MM.1S (cell line): ENCODE data around the gene LBX1.
A peak's percentile ranks its signal among the peaks of the same experiment; 100 is the strongest.

Experiments
- DNase-seq: peaks from one replicate; pipeline ENCODE4 v3.0.0-alpha.2; 2015
- H2AFZ ChIP-seq: fragments of 300-600 bp; sonication (generic); 2 replicates; pipeline ENCODE4 v1.6.0; 2016; ENCODE audit warnings: antibody characterized with exemption, low read length
- H3F3A ChIP-seq: fragments of 300-600 bp; sonication (generic); 2 replicates; pipeline ENCODE4 v1.6.1; 2016; ENCODE audit warnings: mild to moderate bottlenecking, antibody characterized with exemption, low read length, moderate library complexity, mixed read lengths; ENCODE audit not compliant: insufficient read depth
- H3K27ac ChIP-seq: fragments of 300-600 bp; sonication (generic); 2 replicates; pipeline ENCODE4 v1.5.1; 2016; ENCODE audit warnings: mild to moderate bottlenecking, low read length
- H3K27me3 ChIP-seq: fragments of 300-600 bp; sonication (generic); replicated peaks from 2 replicates; pipeline ENCODE4 v1.6.0; 2016; ENCODE audit warnings: low read length; ENCODE audit not compliant: insufficient read depth
- H3K36me3 ChIP-seq: fragments of 300-600 bp; sonication (generic); replicated peaks from 2 replicates; pipeline ENCODE4 v1.6.1; 2016; ENCODE audit warnings: mild to moderate bottlenecking, low read length, mixed read lengths; ENCODE audit not compliant: insufficient read depth
- H3K4me1 ChIP-seq: fragments of 300-600 bp; sonication (generic); 2 replicates; pipeline ENCODE4 v1.6.1; 2016; ENCODE audit warnings: low read length, mixed read lengths
- H3K4me2 ChIP-seq: fragments of 300-600 bp; sonication (generic); 2 replicates; pipeline ENCODE4 v1.6.0; 2016; ENCODE audit warnings: low read depth, low read length
- H3K4me3 ChIP-seq: fragments of 300-600 bp; sonication (generic); 2 replicates; pipeline ENCODE4 v1.5.1; 2016; ENCODE audit warnings: low read length, mixed read lengths
- H3K79me2 ChIP-seq: fragments of 300-600 bp; sonication (generic); 2 replicates; pipeline ENCODE4 v1.6.1; 2016; ENCODE audit warnings: mixed run types, low read length, mixed read lengths
- H3K9ac ChIP-seq: fragments of 300-600 bp; sonication (generic); 2 replicates; pipeline ENCODE4 v1.6.1; 2016; ENCODE audit warnings: low read length, mixed read lengths
- H3K9me2 ChIP-seq: fragments of 300-600 bp; sonication (generic); replicated peaks from 2 replicates; pipeline ENCODE4 v1.6.1; 2016; ENCODE audit warnings: mild to moderate bottlenecking, low read length, mixed read lengths; ENCODE audit not compliant: insufficient read depth
- H3K9me3 ChIP-seq: fragments of 300-600 bp; sonication (generic); replicated peaks from 2 replicates; pipeline ENCODE4 v1.6.1; 2016; ENCODE audit warnings: mild to moderate bottlenecking, low read length, mixed read lengths; ENCODE audit not compliant: insufficient read depth
- H4K20me1 ChIP-seq: fragments of 300-600 bp; sonication (generic); 2 replicates; pipeline ENCODE4 v1.6.1; 2016; ENCODE audit warnings: mild to moderate bottlenecking, low read length, moderate library complexity, mixed read lengths; ENCODE audit not compliant: insufficient read depth
- EZH2 ChIP-seq: fragments of 300-600 bp; sonication (generic); optimal IDR thresholded peaks from 2 replicates; pipeline ENCODE3; 2017; ENCODE audit warnings: low read depth, mild to moderate bottlenecking, antibody characterized with exemption, low read length, mixed read lengths
- EZH2phosphoT487 ChIP-seq: fragments of 300-600 bp; sonication (generic); IDR thresholded peaks from 2 replicates; pipeline ENCODE4 v1.6.1; 2018; ENCODE audit warnings: antibody characterized with exemption, low read length
- TF ChIP-seq, protein P1 (sequence below): fragments of 300-600 bp; sonication (generic); IDR thresholded peaks from 2 replicates; pipeline ENCODE4 v1.5.1; 2016; ENCODE audit warnings: antibody characterized with exemption, low read length, mixed read lengths

LBX1 gene

DNA sequence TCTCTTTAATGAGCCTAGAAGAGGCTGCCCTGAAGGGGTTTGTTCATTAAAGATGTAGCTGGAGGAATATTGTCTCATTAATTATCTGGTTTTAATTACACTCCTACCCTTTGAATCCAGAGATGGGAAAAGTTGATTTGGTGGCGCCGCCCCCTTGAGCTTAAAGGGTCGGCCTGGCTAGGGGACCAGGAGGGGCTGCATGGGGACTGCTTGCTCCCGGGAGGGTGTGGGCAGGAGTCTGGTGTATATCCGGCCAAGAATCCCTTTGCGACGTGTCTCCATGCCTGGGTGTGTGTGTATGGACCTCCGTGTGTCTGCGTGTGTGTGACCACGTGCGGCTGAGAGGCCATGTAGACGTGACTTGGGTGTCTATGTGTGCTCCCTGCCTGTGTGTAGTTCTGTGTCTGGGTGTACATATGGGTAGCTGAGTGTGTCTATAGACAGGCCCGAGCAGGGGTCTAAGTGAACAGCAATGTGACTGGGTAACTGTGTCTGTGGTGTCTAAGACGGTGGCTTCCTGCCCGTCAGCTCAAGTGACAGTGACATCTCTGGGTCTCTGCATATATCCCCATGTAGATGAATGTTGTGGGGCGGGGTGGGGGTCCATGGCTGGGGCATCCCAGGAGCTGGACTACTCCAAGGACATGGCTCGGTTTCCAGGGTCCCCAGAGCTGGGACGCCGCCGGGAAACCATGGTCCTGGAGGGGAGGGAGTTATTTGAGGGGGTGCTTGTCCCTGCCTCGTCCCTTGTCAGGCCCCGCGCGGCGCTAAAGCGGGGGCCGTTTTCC, 10.7 kb downstream of the LBX1 start:
- Histone ChIP-seq H3K79me2 (no peaks in the 10 kb centered on the region), H3K27ac (no peak overlapping the region), H4K20me1 (no peaks in the 10 kb centered on the region), H3K9ac (no peak overlapping the region), H3K36me3 (no peaks in the 10 kb centered on the region), H3K4me3 (no peak overlapping the region), H3K27me3 (peaks cover 86% of the 10 kb centered on the region), H3K4me2 (no peak overlapping the region), H2AFZ (no peak overlapping the region), H3K4me1 (0 out of 2 replicates have a peak, but pooled peaks cover 10% of the 10 kb centered on the region), H3K9me2 (no peaks in the 10 kb centered on the region), H3K9me3 (no peaks in the 10 kb centered on the region), H3F3A (0 out of 2 replicates have a peak, but pooled peaks cover 3% of the 10 kb centered on the region)
- no peak for DNase-seq
- TF ChIP-seq EZH2phosphoT487 (no peak), EZH2 (no peak)
- TF ChIP-seq, protein P1, sequence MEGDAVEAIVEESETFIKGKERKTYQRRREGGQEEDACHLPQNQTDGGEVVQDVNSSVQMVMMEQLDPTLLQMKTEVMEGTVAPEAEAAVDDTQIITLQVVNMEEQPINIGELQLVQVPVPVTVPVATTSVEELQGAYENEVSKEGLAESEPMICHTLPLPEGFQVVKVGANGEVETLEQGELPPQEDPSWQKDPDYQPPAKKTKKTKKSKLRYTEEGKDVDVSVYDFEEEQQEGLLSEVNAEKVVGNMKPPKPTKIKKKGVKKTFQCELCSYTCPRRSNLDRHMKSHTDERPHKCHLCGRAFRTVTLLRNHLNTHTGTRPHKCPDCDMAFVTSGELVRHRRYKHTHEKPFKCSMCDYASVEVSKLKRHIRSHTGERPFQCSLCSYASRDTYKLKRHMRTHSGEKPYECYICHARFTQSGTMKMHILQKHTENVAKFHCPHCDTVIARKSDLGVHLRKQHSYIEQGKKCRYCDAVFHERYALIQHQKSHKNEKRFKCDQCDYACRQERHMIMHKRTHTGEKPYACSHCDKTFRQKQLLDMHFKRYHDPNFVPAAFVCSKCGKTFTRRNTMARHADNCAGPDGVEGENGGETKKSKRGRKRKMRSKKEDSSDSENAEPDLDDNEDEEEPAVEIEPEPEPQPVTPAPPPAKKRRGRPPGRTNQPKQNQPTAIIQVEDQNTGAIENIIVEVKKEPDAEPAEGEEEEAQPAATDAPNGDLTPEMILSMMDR = no peak

DNA sequence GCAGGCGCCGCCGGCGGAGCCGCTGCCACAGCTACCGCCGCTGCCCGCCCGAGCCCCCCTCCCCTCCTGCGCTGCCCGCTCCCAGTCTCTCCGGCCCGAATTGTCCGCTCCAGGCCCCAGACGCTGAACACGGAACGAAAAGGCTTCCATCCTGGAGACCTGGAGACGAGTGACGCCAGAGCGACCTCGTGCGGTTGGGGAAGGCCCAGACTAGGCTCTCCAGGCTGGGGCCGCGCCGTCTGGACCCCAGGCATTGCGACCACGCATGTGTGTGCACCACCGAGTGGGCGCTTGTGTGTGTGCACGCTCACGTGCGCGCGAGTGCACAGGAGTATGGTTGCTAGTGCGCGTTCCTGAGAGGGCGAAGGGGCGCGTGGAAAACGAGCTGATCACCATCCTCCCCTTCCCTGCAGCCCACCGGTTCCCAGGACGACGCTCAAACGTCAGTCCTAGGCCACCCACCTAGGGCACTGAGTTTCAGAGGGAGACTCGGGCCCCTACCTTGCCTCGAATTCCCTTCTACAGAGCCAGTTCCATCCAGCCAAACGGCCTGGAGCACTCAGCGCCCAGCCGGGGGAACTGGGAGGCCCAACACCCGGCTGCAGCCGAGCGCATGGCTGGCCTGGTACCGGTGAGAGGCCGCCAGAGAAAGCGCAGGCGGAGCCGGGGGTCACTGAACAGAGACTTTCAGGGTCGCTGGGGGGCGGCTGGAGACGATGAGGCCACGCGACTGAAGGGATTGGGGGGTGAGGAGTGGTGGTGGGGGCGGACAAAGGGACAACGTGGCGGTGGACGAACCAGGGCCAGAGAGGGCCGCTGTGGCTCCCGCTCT, 11.6 kb downstream of the LBX1 start:
- Histone ChIP-seq H2AFZ (no peak overlapping the region), H3K9me3 (no peaks in the 10 kb centered on the region), H3K4me2 (peak overlapping the region; percentile 55; the same call in 1 of the 2 replicates), H3K27me3 (peaks cover 77% of the 10 kb centered on the region), H3K4me3 (no peak overlapping the region), H3K79me2 (no peaks in the 10 kb centered on the region), H4K20me1 (no peaks in the 10 kb centered on the region), H3F3A (0 out of 2 replicates have a peak, but pooled peaks cover 3% of the 10 kb centered on the region), H3K4me1 (0 out of 2 replicates have a peak, but pooled peaks cover 10% of the 10 kb centered on the region), H3K9me2 (no peaks in the 10 kb centered on the region), H3K36me3 (no peaks in the 10 kb centered on the region), H3K9ac (no peak overlapping the region), H3K27ac (no peak overlapping the region)
- TF ChIP-seq EZH2phosphoT487 = no peak
- TF ChIP-seq, protein P1 = peak; percentile 17; the same call in 1 of the 2 replicates
- DNase-seq = no peak

DNA sequence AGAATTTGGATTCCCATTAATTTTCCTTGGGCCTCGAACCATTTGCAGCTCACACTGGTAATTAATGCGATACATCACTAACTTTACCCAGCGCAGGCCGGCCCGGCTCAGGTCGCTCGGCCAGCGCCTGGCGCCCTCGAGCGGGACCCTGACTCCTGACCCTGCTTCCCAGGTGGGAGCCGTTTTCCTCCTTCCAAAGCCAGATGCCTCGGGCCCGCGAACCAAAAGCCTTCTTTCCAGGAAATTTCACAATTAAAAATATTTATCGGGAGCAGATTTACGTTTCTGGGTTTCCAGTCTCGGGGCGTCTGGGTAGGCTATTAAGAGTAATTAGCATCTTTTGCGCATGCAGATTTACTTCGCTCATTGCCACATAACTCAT, 12.2 kb downstream of the LBX1 start:
- Histone ChIP-seq H3K9me2 (no peaks in the 10 kb centered on the region), H3F3A (0 out of 2 replicates have a peak, but pooled peaks cover 3% of the 10 kb centered on the region), H3K9me3 (no peaks in the 10 kb centered on the region), H3K4me3 (peak overlapping the region; percentile 50; the same call in 1 of the 2 replicates), H3K79me2 (no peaks in the 10 kb centered on the region), H3K27ac (no peak overlapping the region), H4K20me1 (no peaks in the 10 kb centered on the region), H3K36me3 (no peaks in the 10 kb centered on the region), H3K9ac (no peak overlapping the region), H3K27me3 (peaks cover 74% of the 10 kb centered on the region), H2AFZ (no peak overlapping the region), H3K4me1 (0 out of 2 replicates have a peak, but pooled peaks cover 10% of the 10 kb centered on the region), H3K4me2 (peak overlapping the region; percentile 55; the same call in 1 of the 2 replicates)
- DNase-seq = no peak
- TF ChIP-seq, protein P1 = no peak
- no peak for TF ChIP-seq EZH2
- no peak for TF ChIP-seq EZH2phosphoT487
